ENCODE measurements around the gene GET4.

GET4 gene

GRCh38 chr7:886626-887487 lies 10.5 kb downstream of the GET4 start:
- DNase-seq: no peak

DNA sequence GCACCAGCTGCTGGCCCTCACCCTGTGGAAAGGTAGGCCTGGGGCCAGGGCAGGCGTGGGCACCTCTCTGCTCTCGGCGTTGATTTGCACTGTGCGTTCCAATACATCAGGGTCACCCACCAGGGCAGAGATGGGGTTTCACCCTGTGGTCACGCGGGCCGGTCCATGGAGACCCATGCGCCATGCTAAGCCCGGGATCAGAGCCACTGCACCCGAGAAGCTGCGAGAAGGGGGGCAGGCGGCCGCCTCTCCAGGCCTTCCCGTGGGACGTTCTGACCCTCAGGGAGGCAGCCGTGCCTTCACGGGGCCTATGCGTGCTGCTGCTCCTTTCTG lies 11.1 kb downstream of the GET4 start:
- DNase-seq: no peak

DNA sequence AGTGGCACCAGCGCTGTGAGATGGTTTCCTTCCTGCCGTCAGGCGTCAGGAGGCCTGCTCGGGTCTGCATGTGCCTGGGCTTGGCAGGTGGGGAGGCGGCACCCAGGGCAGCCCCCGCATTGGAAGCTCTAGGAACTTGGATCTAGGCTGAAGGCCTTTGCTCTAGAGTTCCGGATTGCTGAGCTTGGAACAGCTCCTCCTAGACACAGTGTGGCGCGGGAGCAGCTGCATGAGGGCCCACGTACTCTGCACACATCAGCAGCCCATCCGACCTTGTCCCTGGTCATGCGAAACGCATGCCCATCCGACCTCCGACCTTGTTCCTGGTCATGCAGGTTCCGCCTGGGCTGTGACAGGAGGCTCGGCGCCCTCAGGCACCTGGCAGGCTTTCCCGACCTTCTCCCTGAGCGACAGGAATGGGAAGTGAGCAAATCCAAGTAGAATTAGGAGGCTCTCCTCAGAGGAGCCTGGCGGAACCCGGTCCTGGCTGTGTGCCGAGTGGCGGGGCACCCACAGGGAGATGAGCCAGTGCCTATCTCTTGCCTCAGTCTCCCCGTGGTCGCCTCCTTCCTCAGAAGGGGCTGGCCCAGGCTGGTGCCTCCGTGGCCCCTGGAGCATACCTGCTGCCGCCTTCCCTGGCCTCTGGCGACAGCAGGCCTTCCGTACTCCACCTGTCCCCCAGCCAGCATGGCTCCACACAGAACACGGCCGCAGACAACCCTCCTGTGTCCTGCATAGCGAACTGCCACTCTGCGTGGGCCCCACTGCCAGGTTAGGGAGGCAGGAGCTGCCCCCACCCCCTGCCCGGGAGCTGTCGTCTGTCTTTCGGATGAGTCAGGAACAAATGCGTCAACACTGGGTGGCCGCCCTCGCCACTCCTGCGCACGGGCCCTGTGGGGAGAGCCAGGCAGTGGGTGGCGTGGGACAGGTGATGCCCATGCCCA lies 12.0 kb downstream of the GET4 start:
- DNase-seq: no peak

DNA sequence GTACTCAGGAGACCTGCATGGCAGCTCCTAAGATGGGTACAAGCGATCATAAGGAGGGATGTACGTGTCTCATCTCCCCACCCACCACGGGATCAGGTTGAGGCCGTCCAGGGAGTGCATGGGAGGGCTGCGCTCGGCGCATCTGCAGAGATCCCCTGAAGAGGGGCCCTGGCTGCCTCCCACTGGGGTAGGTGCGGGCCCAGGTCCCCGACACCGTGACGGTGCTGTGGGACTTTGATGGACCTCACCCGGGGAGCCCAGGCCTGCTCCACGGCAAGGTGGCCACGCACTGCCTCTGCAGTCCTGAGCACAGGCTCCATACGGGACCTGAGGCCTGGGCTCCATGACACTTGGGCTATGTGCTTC lies 12.7 kb downstream of the GET4 start:
- no peak for DNase-seq

DNA sequence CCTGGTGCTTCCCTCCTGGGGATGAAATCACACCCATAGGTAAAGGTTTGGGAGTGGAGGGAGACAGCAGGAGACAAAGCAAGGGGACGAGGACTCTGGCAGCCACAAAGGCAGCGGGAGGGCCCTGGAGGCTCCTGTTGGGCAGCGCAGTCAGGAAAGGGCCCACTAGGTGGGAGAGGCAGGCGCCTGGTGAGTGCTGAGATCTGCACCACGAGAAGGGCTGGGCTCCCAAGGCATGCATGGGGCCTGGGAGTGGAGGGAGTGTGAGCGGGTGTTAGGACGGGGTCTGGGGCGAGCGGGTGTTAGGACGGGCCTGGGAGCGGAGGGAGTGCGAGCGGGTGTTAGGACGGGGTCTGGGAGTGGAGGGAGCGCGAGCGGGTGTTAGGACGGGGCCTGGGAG lies 13.0 kb downstream of the GET4 start:
- no peak for DNase-seq

DNA sequence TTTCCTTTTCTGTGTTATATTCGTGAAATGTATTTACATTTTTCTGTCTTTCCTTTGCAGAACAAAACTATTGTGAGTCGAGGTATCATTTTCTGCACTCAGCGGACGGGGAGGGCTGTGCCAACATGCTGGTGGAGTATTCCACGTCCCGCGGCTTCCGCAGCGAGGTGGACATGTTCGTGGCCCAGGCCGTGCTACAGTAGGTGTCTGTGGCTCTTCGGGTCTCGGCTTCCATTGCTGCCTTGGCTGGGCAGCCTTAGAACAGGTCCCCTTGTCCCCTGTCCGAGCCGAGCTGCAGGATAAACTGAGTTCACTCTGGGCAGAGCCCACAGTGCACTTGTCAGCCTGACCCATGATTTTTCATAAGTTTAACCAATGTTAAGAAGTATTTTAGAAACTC lies 14.5 kb downstream of the GET4 start:
- no peak for DNase-seq

DNA sequence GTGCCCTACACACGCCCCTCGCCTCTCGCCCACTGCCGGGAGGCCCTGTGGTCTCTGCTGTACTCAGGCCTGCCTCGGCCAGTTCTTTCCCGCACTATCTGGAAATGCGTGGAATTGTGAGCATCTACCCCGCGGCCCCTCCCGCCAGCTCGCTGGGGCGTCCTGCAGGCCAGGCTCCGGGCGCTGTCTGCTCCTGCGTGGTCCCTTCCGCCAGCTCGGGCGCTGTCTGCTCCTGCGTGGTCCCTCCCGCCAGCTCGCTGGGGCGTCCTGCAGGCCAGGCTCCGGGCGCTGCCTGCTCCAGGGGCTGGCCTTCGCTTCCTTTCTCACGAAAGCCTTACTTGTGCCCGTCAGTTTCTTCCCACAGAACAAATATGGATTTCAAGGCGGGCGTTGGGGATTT lies 14.9 kb downstream of the GET4 start:
- no peak for DNase-seq

DNA sequence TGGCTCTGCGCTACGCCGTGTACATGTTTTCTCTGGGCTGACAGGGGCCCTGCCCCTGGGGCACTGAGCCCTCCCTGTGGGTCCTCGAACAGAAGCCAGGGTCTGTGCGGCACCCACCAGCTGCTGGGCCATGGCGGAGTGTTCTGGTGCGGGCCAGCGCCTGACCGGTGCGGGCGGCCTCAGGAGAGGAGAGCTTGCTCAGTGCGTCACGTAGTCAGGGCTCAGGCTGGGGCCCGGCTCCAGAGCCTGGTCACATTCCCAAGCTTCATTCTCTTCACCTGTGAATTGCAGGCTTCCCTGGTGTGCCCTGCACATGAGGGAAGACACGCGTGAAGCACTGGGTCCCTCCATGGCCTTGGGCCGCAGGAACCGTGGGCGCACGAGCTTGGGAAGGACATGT lies 15.5 kb downstream of the GET4 start:
- DNase-seq: no peak

- DNase-seq: no peak
These were observed 16.6 kb downstream of the GET4 start for GRCh38 chr7:892648-893593.

- no peak for DNase-seq
These were observed 17.3 kb downstream of the GET4 start for GRCh38 chr7:893686-894085.

- DNase-seq: no peak
These were observed 18.0 kb downstream of the GET4 start for GRCh38 chr7:894164-894867.

GRCh38 chr7:894927-895450 lies 18.6 kb downstream of the GET4 start:
- DNase-seq: no peak

- DNase-seq: no peak
These were observed 19.2 kb downstream of the GET4 start for GRCh38 chr7:895451-896052.

DNA sequence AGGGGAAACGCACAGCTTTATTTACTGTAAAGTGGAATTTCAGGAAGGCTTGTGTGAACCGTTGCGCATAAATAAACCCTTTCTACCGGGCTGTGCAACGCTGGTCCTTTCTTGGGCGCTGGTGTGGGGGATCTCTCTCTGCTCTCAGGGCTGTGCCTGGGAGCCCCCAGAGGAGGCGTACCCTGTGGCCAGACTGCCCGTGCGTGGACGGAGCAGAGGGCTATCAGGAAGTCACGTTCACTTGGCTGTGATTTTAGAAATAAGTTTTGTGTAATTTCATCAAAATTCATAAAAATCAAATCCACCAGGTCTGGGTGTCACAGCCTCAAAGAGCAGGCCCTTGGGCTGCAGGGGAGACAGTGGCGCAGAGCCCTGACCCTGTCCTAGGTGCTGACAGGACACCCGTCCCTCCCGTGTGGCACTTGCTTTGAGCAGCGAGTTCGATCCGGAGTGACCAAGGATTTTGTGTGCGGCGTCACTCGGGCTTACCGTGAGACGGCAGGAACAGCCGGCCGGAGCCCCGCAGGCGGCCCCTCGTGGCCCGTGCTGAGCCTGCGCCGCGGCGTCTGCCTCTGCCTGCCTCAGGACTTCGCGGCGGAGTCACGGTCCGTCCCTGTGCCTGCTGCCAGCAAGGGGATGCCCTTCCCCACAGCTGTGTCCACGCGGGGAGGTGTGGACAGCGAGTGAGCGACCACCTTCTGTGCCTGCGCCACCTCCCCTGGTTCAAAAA lies 20.2 kb downstream of the GET4 start:
- no peak for DNase-seq

- DNase-seq: no peak
These were observed 20.7 kb downstream of the GET4 start for GRCh38 chr7:897086-897485.

DNA sequence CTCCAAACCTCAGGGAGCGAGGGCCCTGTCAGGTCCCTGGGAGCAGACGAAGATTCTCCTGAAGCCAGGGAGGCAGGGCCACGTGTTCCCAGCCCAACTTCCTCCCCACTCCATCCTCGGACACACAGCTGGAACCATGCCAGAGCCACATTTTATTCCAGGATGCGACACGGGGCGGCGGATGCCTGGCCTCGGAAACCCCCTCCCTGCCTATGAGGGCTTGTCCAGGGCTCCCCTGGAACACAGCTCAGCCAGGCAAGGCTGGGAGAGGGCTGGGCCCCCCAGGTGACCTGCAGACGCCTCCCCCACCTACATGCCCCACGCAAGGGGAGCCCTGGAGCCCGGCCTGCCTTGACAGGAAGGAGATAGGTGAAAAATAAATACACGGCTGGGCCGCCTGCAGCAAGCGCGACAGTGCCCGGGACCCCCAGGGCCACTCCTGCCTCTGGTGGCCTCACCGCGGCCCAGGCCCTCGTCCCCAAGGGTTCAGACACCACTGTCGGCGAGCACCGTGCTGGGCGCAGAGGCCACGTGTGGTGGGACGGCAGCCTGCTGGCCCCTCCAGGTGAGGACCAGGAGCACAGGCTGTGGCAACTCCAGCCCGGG lies 21.5 kb downstream of the GET4 start:
- DNase-seq: no peak

- no peak for DNase-seq
These were observed 22.1 kb downstream of the GET4 start for GRCh38 chr7:898460-898854.

- DNase-seq: no peak
These were observed 22.7 kb downstream of the GET4 start for GRCh38 chr7:898855-899681.

DNA sequence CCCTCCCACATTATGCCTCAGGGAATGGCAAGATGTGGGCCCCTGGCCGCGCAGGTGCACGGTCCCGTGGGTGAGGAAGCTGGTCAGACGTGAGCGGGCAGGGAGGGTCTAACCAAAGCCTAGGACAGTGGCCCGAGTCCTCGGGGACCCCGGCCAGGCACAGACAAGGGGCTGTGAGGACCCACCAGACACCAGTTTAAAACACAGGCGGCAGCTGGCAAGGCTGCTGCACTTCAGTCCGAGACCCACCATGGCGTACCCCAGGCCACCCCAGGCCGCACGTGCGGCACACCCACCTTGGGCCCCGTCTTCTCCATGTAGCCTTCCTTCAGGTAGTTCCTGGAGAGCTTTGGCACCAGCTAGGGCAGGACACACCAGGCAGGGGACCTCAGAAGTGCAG lies 23.5 kb downstream of the GET4 start:
- no peak for DNase-seq
